Stimulated activated CD4-positive, alpha-beta T cell treated with anti-CD3 and anti-CD28 coated beads, Interleukin-12 subunit alpha, Interleukin-12 subunit beta, amount 100 ng/mL, for 24 hours (primary cell): ENCODE measurements around the gene RPL3.
A peak's percentile ranks its signal among the peaks of the same experiment; 100 is the strongest.
"Not testable (repeated sequence)": the region's sequence is repeated elsewhere in the genome, so short reads cannot be mapped to it uniquely, and the experiment has no call there.

Experiments
- DNase-seq, 2 experiments: peaks; one replicate each; pipeline ENCODE4 v3.0.0-alpha.2; 2020; ENCODE audit warnings: low read depth in 2 of 2

RPL3 gene

DNA sequence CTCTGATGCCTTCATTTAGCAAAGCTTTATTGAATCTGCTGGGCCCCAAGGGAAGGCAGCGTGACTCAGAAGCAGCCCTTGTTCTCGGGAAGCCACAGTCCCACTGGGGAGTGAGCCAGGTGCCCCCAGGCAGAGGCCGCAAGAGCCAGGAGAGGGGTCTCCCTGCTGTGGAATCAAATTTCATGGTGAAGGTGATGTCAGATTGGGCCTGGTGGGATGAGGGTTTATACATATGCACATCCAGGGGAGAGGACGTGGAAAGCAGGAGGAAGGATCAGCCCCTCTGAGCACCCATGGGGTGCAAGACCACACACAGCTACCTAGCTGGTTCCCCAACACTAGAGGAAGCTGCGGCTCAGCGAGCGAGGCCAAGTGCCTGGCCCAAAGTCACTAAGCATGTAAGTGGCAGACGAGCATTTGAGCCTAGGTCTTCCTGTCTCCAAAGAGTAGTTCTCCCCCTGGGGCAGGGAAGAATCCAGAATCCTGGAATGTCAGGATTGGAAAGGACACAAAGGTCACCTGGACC lies 32.3 kb upstream of the RPL3 start:
- DNase-seq, result no peak

DNA sequence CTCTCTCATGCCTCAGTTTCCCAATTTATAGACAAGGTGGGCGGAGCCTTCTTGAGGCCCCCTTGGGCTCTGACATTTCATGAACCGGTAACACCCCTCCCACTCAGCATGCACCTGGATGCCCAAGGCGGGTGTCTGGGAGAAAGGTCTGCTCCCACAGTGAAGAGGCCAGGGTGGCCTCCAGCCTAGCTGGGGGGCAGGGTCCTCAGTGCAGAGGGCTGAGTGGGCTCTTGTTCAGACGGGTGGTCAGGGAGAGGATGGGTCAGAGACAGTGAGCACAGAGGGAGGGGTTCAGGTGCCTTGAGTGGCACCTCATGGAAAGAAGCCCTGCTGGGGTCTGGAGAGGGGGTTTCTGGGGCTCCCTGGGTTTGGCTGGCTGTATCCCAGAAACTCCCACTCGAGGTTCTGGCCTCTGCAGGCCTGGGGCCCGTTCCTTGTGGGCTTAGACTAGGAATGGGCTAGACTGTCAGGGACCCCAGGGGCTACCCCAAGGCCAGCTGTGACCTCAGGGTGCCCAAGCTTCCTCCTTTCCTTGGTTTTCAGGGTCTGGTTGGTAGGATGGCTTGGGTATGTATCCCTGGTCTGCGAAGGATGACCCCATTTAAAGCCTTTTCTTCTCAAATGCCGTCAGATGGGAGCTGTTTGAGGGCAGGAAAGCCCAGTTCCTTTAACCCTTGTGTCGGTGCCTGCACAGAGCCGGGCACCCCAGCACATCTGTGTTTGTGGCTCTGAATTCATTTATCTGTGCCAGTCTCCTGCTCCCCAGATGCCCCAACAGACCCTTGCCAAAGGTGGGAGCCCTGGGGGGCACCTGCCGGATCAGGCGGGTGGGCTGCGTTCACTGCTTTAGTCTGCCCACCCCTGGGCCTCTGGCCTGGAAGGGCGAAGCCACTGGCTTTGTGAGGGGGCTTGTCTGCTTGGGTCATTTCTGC lies 31.6 kb upstream of the RPL3 start:
- no peak for DNase-seq

DNA sequence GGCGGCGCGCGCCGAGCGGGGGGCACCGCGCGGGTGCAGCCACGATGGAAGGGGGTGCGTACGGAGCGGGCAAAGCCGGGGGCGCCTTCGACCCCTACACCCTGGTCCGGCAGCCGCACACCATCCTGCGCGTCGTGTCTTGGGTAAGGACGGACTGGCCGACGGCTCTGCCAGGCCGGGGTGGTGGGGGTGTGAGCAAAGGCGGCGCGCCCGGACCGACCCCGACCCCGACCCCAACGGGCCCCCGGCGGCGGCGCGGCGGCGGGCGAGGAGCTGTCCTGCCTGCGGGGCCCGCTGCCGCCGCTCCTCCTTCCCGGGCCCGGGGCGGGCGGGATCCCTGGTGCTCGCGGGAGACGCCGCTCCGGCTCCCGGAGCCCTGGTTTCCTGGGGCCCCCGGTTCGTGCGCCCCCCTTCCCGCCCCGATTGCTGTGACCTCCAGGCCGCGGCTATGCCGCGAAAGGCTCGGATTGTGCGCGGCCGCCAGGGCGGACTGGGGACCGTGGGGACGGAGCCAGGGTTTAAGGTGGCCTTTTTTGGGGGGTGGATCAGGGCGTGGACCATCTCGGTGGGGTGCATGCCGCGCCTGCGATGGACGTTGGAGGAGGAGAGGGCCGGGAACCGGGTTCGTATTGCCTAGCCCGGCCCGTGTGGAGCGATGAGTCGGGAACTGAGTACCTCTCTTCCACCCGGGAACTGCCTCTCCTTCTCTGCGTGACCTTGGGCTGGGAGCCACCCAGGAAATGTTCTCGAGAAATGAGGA lies 30.7 kb upstream of the RPL3 start, which contains the start of gene SYNGR1:
Gene SYNGR1 (plus strand): TSS at position 25 of the 760 bp plus-strand sequence. CDS start 20 bp downstream, at position 45.
- no peak for DNase-seq

DNA sequence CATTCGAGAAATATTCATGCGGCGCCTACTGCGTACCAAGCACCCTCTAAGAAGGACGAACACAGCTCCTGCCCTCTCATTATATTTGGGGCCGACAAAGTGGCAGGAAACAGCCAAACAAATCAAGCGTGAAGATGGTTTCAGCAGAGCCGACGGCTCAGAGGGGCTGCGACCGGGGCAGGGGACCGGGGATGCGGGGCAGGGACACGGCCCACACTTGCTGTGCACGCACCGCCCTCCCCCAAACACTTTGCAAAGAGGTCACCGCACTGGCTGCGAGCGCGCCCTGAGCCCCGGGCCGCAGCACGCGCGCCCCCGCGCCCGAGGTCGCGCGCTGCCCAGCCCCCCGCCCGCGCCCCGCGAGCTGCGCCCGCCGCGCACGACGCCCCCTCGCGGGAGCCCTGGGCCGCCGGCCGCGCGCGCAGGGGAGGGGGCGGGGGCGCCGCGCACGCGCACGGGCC lies 30.1 kb upstream of the RPL3 start:
- DNase-seq, result no peak

DNA sequence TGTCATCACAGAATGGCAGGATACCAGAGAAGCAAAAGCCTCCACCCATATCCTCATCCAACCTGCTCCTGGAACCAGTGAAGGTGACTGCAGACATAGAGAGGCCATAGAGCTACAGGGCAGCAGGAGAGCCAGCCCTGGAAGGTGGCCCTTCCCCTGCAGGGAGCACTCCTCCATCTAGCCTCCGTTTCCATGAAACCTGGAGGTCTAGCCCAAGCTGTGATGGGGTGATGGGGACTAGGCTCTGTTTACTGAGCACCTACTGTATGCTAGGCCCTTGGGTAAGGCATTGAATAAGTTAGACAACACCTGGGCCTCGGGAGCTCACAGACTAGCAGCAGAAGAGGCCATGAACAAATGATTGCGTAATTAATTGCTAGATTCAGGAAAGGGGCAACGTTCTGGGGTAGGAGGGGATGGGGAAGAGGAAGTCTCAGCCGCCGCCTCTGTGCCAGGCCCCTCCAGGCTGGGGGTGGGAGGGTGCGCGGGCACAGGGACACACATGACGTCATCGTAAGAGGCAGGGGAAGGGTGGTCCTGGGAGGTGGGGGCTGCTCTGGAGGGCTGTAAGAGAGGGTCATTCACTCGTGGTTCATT lies 29.6 kb upstream of the RPL3 start:
- no peak for DNase-seq

DNA sequence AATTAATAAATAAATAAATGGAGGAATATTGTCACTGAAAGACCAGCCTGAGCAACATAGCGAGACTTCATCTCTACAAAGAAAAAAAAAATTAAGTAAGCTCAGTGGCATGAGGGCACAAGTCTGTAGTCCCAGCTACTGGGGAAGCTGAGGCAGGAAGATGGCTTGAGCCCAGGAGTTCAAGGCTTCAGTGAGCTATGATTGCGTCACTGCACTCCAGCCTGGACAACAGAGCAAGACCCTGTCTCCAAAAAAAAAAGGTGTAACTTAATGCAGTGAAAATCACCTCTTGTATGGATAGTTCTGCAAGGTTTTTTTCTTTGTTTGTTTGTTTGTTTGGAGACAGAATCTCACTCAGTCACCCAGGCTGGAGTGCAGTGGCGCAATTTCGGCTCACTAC lies 25.8 kb upstream of the RPL3 start:
- DNase-seq, result no peak

DNA sequence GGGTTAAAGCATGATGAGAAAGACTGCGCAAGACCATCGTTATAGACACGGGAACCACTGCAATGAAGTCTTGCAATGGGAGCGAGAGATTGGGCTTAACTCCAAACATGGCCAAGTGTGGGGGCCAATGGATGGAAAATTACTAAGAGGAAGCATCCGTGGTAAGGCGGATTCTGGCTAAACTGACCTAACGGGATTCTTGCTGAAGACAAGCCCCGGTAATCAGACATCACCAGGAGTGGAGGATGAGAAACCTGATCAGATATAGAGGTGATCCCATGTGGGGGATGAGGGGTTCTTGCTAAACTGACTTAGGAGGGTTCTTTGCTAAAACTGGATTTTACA lies 24.6 kb upstream of the RPL3 start:
- no peak for DNase-seq

DNA sequence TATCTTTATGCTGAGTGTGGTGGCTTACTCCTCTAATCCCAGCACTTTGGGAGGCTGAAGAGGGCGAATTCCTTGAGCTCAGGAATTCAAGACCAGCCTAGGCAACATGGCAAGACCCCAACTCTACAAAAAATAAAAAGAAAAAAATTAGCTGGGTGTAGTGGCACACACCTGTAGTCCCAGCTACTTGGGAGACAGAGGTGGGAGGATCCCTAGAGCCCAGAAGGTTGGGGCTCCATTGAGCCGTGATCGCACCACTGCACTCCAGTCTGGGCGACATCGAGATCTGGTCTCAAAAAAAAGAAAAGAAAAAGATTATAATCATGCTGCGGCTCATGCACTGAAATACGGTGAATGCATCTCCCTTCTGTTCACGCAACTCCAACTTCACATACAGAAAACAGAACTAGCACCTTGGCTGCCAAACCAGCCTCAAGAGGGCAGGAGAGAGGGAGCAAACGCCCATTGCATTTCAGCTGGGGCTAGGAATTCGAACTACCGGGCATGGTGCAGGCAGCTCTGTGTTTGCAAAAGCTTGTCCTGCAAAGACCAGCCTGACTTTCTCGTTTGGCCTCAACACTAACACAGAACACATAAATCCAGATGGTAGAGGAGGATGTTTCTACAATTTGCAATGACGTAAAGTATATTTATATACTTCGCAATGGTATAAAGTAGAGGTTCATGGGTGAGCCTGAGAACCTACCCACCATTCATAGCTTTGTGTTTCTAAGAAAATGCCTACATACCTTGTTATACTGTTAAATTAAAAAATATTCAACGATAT lies 24.0 kb upstream of the RPL3 start:
- peak; percentile 21 to 43 for DNase-seq

DNA sequence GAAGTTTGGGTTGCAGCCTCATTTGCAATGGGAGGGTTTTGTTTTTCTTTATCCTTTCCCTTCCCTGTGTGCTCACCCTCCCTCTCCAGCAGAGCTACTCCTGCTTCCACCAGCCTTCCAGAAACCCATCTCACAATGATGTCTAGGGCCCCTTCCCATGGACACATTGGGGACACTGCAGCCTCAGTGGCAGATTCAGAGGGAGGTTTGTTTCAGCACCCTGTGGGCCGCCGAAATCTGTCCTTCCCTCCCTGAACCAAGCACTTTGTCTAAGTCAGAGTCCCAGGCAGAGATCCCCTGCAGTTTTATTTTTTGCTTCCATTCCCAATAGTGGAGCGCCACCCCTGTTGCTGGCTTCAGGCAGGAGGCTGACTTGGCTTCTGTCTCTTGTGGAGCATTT lies 21.8 kb upstream of the RPL3 start:
- no peak for DNase-seq

DNA sequence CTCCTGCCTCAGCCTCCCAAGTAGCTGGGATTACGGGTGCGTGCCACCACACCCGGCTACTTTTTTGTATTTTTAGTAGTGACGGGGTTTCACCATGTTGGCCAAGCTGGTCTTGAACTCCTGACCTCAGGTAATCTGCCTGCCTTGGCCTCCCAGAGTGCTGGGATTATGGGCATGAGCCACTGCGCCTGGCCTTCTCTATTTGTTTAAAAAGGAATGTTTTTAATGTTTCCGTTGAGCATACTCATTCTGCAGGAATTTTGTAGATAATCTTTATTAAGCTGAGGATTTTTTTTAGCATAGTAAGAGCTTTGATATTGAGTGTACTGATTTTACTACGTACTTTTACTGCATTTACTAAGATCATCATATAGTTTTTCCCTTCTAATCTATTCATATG lies 20.4 kb upstream of the RPL3 start:
- not testable (repeated sequence) for DNase-seq

DNA sequence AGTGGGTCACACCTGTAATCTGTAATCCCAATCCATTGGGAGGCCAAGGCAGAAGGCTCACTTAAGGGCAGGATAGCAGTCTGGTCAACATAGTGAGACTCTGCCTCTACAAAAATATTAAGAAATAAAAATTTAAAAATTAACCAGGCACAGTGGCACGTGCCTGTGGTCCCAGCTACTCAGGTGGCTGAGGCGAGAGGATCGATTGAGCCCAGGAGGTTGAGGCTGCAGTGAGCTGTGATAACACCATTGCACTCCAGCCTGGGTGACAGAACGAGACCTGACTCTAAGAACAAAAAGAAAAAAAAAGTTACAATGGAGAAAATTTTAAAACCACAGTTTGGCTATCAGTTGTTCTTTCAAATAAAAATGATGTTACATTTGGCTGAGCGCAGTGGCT lies 17.0 kb upstream of the RPL3 start:
- DNase-seq, result no peak

DNA sequence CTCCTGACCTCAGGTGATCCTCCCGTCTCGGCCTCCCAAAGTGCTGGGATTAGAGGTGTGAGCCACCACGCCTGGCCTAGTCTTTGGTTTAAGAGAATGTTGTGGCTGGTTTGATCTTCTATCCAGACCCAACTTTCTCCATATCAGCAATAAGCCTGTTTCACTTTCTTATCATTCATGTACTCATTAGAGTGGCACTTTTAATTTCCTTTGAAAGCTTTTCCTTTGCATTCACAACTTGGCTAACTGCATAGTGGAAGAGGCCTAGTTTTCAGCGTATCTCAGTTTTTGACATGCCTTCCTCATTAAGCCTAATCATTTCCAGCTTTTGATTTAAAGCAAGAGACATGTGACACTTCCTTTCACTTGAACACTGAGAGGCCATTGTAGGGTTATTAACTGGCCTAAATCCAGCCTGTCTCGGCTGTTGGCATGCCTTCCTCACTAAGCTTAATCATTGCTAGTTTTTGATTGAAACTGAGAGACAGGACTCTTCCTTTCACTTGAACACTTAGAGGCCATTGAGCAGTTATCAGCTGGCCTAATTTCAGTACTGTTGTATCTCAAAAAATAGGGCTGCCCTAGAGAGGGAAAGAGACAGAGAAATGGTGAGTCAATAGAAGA lies 13.1 kb upstream of the RPL3 start:
- no peak for DNase-seq

DNA sequence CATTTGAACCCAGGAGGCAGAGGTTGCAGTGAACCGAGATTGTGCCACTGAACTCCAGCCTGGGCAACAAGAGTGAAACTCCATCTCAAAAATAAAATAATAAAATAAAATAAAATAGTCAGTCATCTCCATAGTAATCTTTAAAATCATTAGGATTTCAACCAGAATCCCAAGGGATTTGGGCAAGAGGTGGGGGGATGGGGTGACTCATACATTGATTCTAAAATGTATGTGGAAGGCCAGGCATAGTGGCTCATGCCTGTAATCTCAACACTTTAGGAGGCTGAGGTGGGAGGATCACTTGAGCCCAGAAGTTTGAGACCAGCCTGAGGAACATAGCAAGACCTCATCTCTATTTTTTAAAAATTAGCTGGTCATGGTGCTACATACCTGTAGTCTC lies 11.1 kb upstream of the RPL3 start:
- DNase-seq, result not testable (repeated sequence)

DNA sequence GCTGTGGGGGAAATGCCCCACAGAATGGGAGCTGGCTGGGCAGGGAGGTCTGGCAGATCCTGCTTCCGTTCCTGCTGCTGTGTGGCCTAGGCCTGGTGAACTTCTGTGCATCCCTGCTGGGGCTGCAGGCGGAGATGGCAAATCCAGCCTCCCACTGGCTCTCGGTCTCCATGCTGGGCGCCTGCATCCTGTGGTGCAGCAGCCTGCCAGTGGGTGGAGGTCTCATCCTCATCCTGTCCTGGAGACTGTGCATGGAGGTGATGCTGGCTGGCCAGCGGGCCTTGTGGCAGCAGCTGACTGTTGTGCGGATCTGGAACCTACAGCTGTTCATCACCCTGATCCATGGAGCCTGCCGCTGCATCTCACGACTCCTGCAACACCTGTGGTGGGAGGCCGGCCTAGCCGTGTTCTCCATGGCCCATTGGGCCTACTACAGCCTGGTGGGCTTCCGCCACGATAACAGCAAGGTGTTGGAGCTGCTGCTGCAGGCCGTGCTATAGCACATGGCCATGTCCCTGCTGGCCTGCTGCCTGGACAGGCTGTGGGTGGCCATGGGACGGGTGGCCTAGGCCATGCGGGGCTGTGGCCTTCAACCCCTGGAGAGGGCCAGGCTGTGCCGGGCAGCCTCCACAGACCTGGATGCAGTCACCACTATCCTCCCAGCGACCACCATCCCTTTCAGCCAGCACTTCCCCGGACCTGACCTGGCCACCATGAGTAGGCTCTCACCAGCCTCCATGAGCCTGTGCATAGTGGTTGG lies 8.8 kb upstream of the RPL3 start:
- DNase-seq, result no peak

DNA sequence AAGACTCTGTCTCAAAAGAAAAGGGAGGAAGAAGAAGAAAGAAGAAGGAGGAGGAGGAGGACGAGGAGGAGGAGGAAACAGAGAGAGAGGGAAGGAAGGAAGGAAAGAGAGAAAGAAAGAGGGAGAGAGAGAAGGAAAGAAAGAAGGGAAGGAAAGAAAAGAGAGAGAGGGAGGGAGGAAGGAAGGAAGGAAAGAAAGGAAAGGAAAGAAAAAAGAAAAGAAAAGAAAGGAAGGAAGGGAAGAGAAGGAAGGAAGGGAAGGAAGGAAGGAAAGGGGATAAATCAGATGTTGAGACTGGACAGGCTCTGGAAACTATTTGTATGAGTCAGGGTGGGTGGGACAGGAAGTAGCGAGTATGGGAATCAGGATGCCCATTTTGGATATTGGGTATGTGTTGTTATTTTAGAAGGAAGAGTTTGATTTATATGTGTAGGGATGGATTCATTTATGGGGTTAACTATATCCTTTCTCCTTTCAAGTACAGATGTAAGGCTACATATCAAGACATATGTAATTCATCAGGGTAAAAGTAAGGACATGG lies 6.0 kb upstream of the RPL3 start:
- no peak for DNase-seq

DNA sequence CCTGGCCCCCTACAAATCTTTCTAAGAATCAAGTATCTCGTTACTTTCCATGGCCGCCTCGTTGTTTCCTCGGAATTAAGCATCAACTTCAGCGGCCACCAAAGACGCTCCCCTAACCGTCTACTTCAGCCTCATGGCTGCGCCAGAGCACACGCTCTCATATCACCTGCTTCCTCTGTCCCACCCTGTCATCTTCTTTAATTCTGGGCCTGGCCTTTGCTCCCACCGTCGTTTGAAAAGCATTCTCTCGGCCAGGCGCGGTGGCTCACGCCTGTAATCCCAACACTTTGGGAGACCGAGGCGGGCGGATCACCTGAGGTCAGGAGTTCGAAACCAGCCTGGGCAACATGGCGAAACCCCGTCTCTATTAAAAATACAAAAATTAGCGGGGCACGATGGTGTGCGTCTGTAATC lies 1.2 kb upstream of the RPL3 start:
- not testable (repeated sequence) for DNase-seq

DNA sequence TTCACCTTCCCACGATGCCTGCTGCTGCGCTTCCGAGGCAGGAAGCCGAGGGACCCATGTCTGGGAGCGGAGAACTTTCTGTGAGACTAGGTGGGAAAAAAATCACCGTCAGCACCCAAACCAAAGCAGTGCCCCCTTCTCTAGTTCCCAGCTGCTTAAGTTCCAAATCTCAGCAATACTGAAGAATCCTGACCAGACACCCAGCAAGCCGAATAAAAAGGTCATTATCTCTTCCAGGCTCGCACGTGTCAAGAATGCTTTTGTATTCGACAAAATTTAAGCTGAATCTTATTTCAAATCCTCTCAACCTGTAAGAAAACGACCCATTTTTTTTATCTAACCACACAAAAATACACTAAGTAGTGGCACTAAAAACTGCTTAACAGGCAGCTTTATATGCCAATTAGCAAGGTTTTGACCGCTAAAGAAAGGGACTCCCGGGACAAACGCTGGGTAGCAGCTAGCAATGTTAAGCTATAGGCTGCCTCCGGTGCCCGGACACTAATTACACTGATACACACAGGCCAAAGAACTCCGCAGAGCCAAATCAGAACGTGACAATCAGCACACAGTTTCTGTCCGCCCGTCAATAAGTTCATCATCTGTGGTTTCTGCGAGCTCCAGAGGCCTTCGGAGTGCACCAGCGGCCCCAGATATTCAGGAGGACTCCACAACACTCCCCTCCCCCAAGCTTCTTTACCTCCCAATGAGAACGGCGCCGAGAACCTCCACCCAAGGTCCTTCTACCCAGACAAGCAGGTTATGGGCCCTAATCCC lies 728 bp downstream of the RPL3 start:
- peak in 1 of 2 experiments; percentile 38 for DNase-seq

DNA sequence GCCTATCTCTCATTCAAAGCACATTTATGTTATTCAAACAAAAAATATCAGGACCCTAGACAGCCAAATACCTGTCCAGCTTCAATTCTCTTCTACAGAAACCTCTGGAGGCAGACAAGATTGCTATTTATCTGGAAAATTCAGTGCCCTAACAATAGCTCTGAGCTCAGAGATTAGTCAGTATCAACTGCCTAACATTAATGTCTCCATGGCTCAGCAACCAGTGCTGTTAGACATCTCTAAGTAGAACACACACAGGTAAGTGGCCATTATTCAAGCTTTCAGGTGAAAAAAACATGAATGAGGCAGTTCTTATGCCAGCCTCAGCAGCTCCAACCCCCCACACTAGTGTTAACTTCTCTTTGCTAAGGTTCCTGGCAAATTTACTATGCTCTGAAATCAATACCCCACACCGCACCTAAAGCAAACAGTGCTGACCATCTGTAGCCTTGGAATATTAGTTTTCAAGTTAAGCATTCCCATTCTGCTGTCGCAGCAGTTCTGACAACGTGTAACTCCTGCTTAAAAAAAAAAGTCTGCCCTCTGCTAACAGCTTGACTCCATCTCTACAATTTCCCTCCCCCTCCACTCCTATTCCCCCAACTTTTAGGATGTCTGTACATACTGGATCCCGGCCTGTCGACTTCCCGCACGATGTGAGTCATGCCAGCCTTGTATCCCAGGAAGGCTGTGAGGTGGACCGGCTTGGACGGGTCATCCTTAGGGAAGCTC lies 1.5 kb downstream of the RPL3 start:
- DNase-seq, result no peak
